KMS-11 (cell line): ENCODE measurements around the gene PLA2G4A.

Experiments
- H2AFZ ChIP-seq: fragments of 200-600 bp; sonication (generic); 2 replicates; pipeline ENCODE4 v1.6.1; 2016; ENCODE audit warnings: antibody characterized with exemption, mixed run types, low read depth
- H3K27ac ChIP-seq: fragments of 200-600 bp; sonication (generic); 2 replicates; pipeline ENCODE4 v1.6.1; 2016; ENCODE audit warnings: mild to moderate bottlenecking, mixed run types
- H3K27me3 ChIP-seq: fragments of 200-600 bp; sonication (generic); 2 replicates; pipeline ENCODE4 v1.6.1; 2017; ENCODE audit warnings: mild to moderate bottlenecking, low read depth, mixed run types, moderate library complexity; ENCODE audit not compliant: insufficient read depth
- H3K36me3 ChIP-seq: fragments of 200-600 bp; sonication (generic); 2 replicates; pipeline ENCODE4 v1.6.1; 2017; ENCODE audit warnings: mild to moderate bottlenecking, mixed run types; ENCODE audit not compliant: insufficient read depth
- H3K4me1 ChIP-seq: fragments of 200-600 bp; sonication (generic); 2 replicates; pipeline ENCODE4 v1.6.1; 2016; ENCODE audit warnings: mild to moderate bottlenecking, low read depth, mixed run types; ENCODE audit not compliant: poor library complexity, severe bottlenecking
- H3K4me2 ChIP-seq: fragments of 200-600 bp; sonication (generic); 2 replicates; pipeline ENCODE4 v1.7.0; 2016; ENCODE audit warnings: mild to moderate bottlenecking, mixed run types
- H3K4me3 ChIP-seq: fragments of 200-600 bp; sonication (generic); IDR thresholded peaks from 2 replicates; pipeline ENCODE4 v1.6.1; 2017; ENCODE audit warnings: low read depth, low read length, mixed read lengths; ENCODE audit not compliant: insufficient read depth
- H3K79me2 ChIP-seq: fragments of 200-600 bp; sonication (generic); 2 replicates; pipeline ENCODE4 v1.6.1; 2016; ENCODE audit warnings: low read depth, mixed run types; ENCODE audit not compliant: insufficient read depth
- H3K9ac ChIP-seq: fragments of 200-600 bp; sonication (generic); 2 replicates; pipeline ENCODE4 v1.6.1; 2016; ENCODE audit warnings: mild to moderate bottlenecking, mixed run types
- H4K20me1 ChIP-seq: fragments of 200-600 bp; sonication (generic); 2 replicates; pipeline ENCODE4 v1.6.1; 2016; ENCODE audit warnings: mild to moderate bottlenecking, mixed run types; ENCODE audit not compliant: insufficient read depth
- CTCF ChIP-seq: fragments of 200-600 bp; sonication (generic); conservative IDR thresholded peaks from 2 replicates; pipeline ENCODE4 v1.6.1; 2017; ENCODE audit warnings: low read depth, mild to moderate bottlenecking, antibody characterized with exemption, low read length, moderate library complexity, mixed read lengths

The PLA2G4A gene

GRCh38 chr1:187009320-187009719, 180.6 kb downstream of the PLA2G4A start:
- no peak overlapping the region for H2AFZ ChIP-seq
- no peak for TF ChIP-seq CTCF
- no peak overlapping the region for H3K4me2 ChIP-seq
- no peaks in the 10 kb centered on the region for H3K79me2 ChIP-seq
- no peak overlapping the region for H3K9ac ChIP-seq
- no peak overlapping the region for H3K27ac ChIP-seq
- H4K20me1 ChIP-seq, result no peaks in the 10 kb centered on the region
- no peak overlapping the region for H3K4me3 ChIP-seq
- H3K36me3 ChIP-seq, result no peaks in the 10 kb centered on the region
- no peaks in the 10 kb centered on the region for H3K4me1 ChIP-seq
- H3K27me3 ChIP-seq, result no peaks in the 10 kb centered on the region

GRCh38 chr1:187010571-187011309, 182.0 kb downstream of the PLA2G4A start:
- Histone ChIP-seq H3K79me2 (no peaks in the 10 kb centered on the region), H3K4me1 (no peaks in the 10 kb centered on the region), H3K4me3 (no peak overlapping the region), H3K27ac (no peak overlapping the region), H2AFZ (no peak overlapping the region), H4K20me1 (no peaks in the 10 kb centered on the region), H3K9ac (no peak overlapping the region), H3K27me3 (no peaks in the 10 kb centered on the region), H3K4me2 (no peak overlapping the region), H3K36me3 (no peaks in the 10 kb centered on the region)
- TF ChIP-seq CTCF, result no peak

DNA sequence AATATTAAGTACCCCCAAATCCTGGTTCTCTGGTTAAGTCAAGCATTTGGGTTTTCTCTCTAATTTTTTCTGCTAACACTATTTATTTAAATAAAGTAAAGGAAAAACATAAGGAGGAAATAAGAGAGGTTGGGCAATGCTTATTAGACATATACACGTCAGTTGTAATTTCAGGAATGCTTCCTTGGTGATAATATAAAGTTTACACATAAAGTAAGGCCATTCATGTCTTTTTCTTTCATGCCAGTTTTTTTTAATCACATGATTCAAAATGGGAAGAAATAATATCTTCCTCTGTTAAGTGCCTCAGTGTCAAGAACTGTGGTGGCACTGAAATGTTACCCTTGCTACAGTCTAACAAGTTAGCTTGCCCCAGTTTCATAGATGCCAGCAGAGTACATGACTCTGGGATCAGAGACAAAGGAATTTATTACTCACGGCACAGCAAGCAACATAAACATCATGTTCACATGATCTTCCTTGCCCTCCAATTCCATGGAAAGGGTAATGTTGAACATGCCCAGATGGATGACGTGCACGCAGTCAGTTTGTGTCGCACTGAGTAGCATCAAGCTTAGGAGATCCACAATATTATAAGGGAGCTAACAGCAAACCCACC, 184.9 kb downstream of the PLA2G4A start:
- no peak overlapping the region for H3K4me2 ChIP-seq
- no peaks in the 10 kb centered on the region for H3K79me2 ChIP-seq
- no peak overlapping the region for H3K9ac ChIP-seq
- H4K20me1 ChIP-seq, result no peaks in the 10 kb centered on the region
- H3K27me3 ChIP-seq, result no peaks in the 10 kb centered on the region
- no peak overlapping the region for H3K4me3 ChIP-seq
- H2AFZ ChIP-seq, result no peak overlapping the region
- H3K4me1 ChIP-seq, result no peaks in the 10 kb centered on the region
- no peak overlapping the region for H3K27ac ChIP-seq
- H3K36me3 ChIP-seq, result no peaks in the 10 kb centered on the region
- TF ChIP-seq CTCF, result no peak

DNA sequence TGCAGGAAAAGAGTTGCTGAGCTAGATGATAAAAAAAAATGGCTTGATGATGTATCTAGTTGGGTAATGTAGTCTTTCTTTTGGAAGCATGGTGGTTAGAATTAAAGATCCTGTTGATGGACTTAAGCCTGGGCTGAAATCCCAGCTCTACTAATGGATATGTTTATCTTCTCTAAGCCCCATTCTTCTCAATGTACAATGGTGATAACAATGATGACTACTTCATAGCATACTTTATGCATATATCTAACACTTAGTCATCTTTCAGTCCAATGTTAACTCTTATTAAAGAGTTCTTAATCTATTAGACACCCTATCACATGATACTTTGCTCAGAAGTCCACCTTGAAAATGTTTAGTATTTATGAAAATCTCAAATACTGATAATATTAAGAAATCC, 189.5 kb downstream of the PLA2G4A start:
- no peaks in the 10 kb centered on the region for H3K79me2 ChIP-seq
- TF ChIP-seq CTCF, result no peak
- H4K20me1 ChIP-seq, result no peaks in the 10 kb centered on the region
- no peaks in the 10 kb centered on the region for H3K4me1 ChIP-seq
- H3K4me3 ChIP-seq, result no peak overlapping the region
- no peaks in the 10 kb centered on the region for H3K27me3 ChIP-seq
- no peak overlapping the region for H3K27ac ChIP-seq
- H2AFZ ChIP-seq, result no peak overlapping the region
- H3K36me3 ChIP-seq, result no peaks in the 10 kb centered on the region
- no peak overlapping the region for H3K9ac ChIP-seq
- no peak overlapping the region for H3K4me2 ChIP-seq
